Activated CD4-positive, alpha-beta T cell treated with anti-CD3 and anti-CD28 coated beads for 24 hours (primary cell): Measurements from ENCODE around the gene MKNK2.

Experiments
- DNase-seq, 2 donors: peaks; one replicate each; pipeline ENCODE4 v3.0.0-alpha.2; 2020; ENCODE audit warnings: low read depth in 2 of 2

Gene MKNK2

GRCh38 chr19:2080336-2080988, 29.4 kb upstream of the MKNK2 start:
- DNase-seq = no peak

- no peak for DNase-seq
Measured at GRCh38 chr19:2079865-2080301, 28.8 kb upstream of the MKNK2 start.

GRCh38 chr19:2079076-2079864, 28.2 kb upstream of the MKNK2 start:
- no peak for DNase-seq

GRCh38 chr19:2077833-2078619, 27.0 kb upstream of the MKNK2 start:
- no peak for DNase-seq

- no peak for DNase-seq
Measured at GRCh38 chr19:2077398-2077797, 26.4 kb upstream of the MKNK2 start.

GRCh38 chr19:2076526-2076944, 25.5 kb upstream of the MKNK2 start:
- DNase-seq = no peak

GRCh38 chr19:2072757-2073551, 21.9 kb upstream of the MKNK2 start:
- DNase-seq = no peak

GRCh38 chr19:2070986-2071673, 20.1 kb upstream of the MKNK2 start:
- DNase-seq = no peak

- DNase-seq = no peak
Measured at GRCh38 chr19:2070436-2070827, 19.4 kb upstream of the MKNK2 start.

- no peak for DNase-seq
Measured at GRCh38 chr19:2064788-2065524, 13.9 kb upstream of the MKNK2 start.

GRCh38 chr19:2064395-2064787, 13.3 kb upstream of the MKNK2 start:
- DNase-seq = no peak

GRCh38 chr19:2063824-2064223, 12.8 kb upstream of the MKNK2 start:
- no peak for DNase-seq

- DNase-seq = no peak
Measured at GRCh38 chr19:2062770-2063169, 11.7 kb upstream of the MKNK2 start.

GRCh38 chr19:2062389-2062729, 11.3 kb upstream of the MKNK2 start:
- DNase-seq = no peak

- DNase-seq = peak; percentile 99
Measured at GRCh38 chr19:2061495-2062388, 10.7 kb upstream of the MKNK2 start.

- DNase-seq = no peak
Measured at GRCh38 chr19:2060884-2061494, 9.9 kb upstream of the MKNK2 start.

GRCh38 chr19:2059422-2060201, 8.6 kb upstream of the MKNK2 start:
- DNase-seq = no peak
